ENCODE results near the gene NIPSNAP2. TPM values are rescaled to one million over a fixed set of nuclear protein-coding genes. Genes with fewer than 3 reads are reported as not detected.
"Not testable (repeated sequence)": the region's sequence is repeated elsewhere in the genome, so short reads cannot be mapped to it uniquely, and the experiment has no call there.

NIPSNAP2 gene
- total RNA-seq, 1 donor: 51.0 TPM

- TF ChIP-seq CTCF (IDR thresholded peaks at IDR 0.05; ENCODE audit: extremely low read depth, low read depth, low read length): no peak
Observed at GRCh38 chr7:56030340-56030739, 66.0 kb downstream of the NIPSNAP2 start.

GRCh38 chr7:56031556-56031955, 67.2 kb downstream of the NIPSNAP2 start:
- H3K27me3 ChIP-seq (ENCODE audit: insufficient read depth, low read length); H2AFZ ChIP-seq (ENCODE audit: low read length); H3K4me1 ChIP-seq (ENCODE audit: insufficient read depth, low read length); H4K20me1 ChIP-seq (ENCODE audit: insufficient read depth, low read length); H3K9me3 ChIP-seq (ENCODE audit: low read depth, low read length); H3K27ac ChIP-seq (ENCODE audit: low read depth, low read length); H3K79me2 ChIP-seq (ENCODE audit: insufficient read depth, low read length); H3K4me3 ChIP-seq (ENCODE audit: insufficient read depth, low read length); DNase-seq (ENCODE audit: insufficient read length, low spot score, missing footprints); H3K4me2 ChIP-seq (ENCODE audit: insufficient read depth, low read length): not testable (repeated sequence)
- H3K36me3 ChIP-seq (ENCODE audit: insufficient read depth, low read length): peaks cover 14% of the 10 kb centered on the region

More at GRCh38 chr7:56030340-56030739, 66.0 kb downstream of the NIPSNAP2 start:
- H3K79me2 ChIP-seq (ENCODE audit: insufficient read depth, low read length): peaks cover 3% of the 10 kb centered on the region
- H3K4me1 ChIP-seq (ENCODE audit: insufficient read depth, low read length): no peaks in the 10 kb centered on the region
- H3K27me3 ChIP-seq (ENCODE audit: insufficient read depth, low read length): no peaks in the 10 kb centered on the region
- H3K36me3 ChIP-seq (ENCODE audit: insufficient read depth, low read length): peaks cover 14% of the 10 kb centered on the region
- no peak overlapping the region for H2AFZ ChIP-seq (ENCODE audit: low read length)
- H3K4me3 ChIP-seq (ENCODE audit: insufficient read depth, low read length): no peak overlapping the region
- no peaks in the 10 kb centered on the region for H3K9me3 ChIP-seq (ENCODE audit: low read depth, low read length)
- H3K4me2 ChIP-seq (ENCODE audit: insufficient read depth, low read length): no peak overlapping the region
- no peak overlapping the region for H3K27ac ChIP-seq (ENCODE audit: low read depth, low read length)
- no peaks in the 10 kb centered on the region for H4K20me1 ChIP-seq (ENCODE audit: insufficient read depth, low read length)
- DNase-seq (ENCODE audit: insufficient read length, low spot score, missing footprints): no peak

- H3K4me3 ChIP-seq (ENCODE audit: insufficient read depth, low read length): not testable (repeated sequence)
Observed at GRCh38 chr7:56032578-56032977, 68.2 kb downstream of the NIPSNAP2 start.

GRCh38 chr7:56033671-56034432, 69.5 kb downstream of the NIPSNAP2 start:
- H2AFZ ChIP-seq (ENCODE audit: low read length): peak overlapping the region; percentile 96
- H3K9me3 ChIP-seq (ENCODE audit: low read depth, low read length): no peaks in the 10 kb centered on the region
- H3K27me3 ChIP-seq (ENCODE audit: insufficient read depth, low read length): no peaks in the 10 kb centered on the region
- TF ChIP-seq CTCF (IDR thresholded peaks at IDR 0.05; ENCODE audit: extremely low read depth, low read depth, low read length): peak; percentile 22
- H3K4me2 ChIP-seq (ENCODE audit: insufficient read depth, low read length): peak overlapping the region; percentile 95
- peaks cover 10% of the 10 kb centered on the region for H3K36me3 ChIP-seq (ENCODE audit: insufficient read depth, low read length)
- DNase-seq (ENCODE audit: insufficient read length, low spot score, missing footprints): peak; percentile 95
- no peaks in the 10 kb centered on the region for H4K20me1 ChIP-seq (ENCODE audit: insufficient read depth, low read length)
- peak overlapping the region; percentile 88 for H3K4me3 ChIP-seq (ENCODE audit: insufficient read depth, low read length)
- peaks cover 3% of the 10 kb centered on the region for H3K79me2 ChIP-seq (ENCODE audit: insufficient read depth, low read length)
- H3K27ac ChIP-seq (ENCODE audit: low read depth, low read length): peak overlapping the region; percentile 12
- H3K4me1 ChIP-seq (ENCODE audit: insufficient read depth, low read length): no peaks in the 10 kb centered on the region

More at GRCh38 chr7:56032578-56032977, 68.2 kb downstream of the NIPSNAP2 start:
- H2AFZ ChIP-seq (ENCODE audit: low read length); DNase-seq (ENCODE audit: insufficient read length, low spot score, missing footprints); H3K4me2 ChIP-seq (ENCODE audit: insufficient read depth, low read length); H3K79me2 ChIP-seq (ENCODE audit: insufficient read depth, low read length); H3K27ac ChIP-seq (ENCODE audit: low read depth, low read length); H3K9me3 ChIP-seq (ENCODE audit: low read depth, low read length); H4K20me1 ChIP-seq (ENCODE audit: insufficient read depth, low read length); H3K4me1 ChIP-seq (ENCODE audit: insufficient read depth, low read length); H3K27me3 ChIP-seq (ENCODE audit: insufficient read depth, low read length): not testable (repeated sequence)
- H3K36me3 ChIP-seq (ENCODE audit: insufficient read depth, low read length): peaks cover 14% of the 10 kb centered on the region

- H2AFZ ChIP-seq (ENCODE audit: low read length): no peak overlapping the region
- no peak for TF ChIP-seq CTCF (IDR thresholded peaks at IDR 0.05; ENCODE audit: extremely low read depth, low read depth, low read length)
- no peaks in the 10 kb centered on the region for H3K9me3 ChIP-seq (ENCODE audit: low read depth, low read length)
- no peaks in the 10 kb centered on the region for H3K79me2 ChIP-seq (ENCODE audit: insufficient read depth, low read length)
- DNase-seq (ENCODE audit: insufficient read length, low spot score, missing footprints): no peak
- no peak overlapping the region for H3K27ac ChIP-seq (ENCODE audit: low read depth, low read length)
- no peaks in the 10 kb centered on the region for H3K36me3 ChIP-seq (ENCODE audit: insufficient read depth, low read length)
- no peaks in the 10 kb centered on the region for H3K27me3 ChIP-seq (ENCODE audit: insufficient read depth, low read length)
- no peaks in the 10 kb centered on the region for H4K20me1 ChIP-seq (ENCODE audit: insufficient read depth, low read length)
- H3K4me1 ChIP-seq (ENCODE audit: insufficient read depth, low read length): no peaks in the 10 kb centered on the region
- no peak overlapping the region for H3K4me3 ChIP-seq (ENCODE audit: insufficient read depth, low read length)
- H3K4me2 ChIP-seq (ENCODE audit: insufficient read depth, low read length): no peak overlapping the region
Observed at GRCh38 chr7:56040730-56041129, 76.3 kb downstream of the NIPSNAP2 start.

- H3K4me3 ChIP-seq (ENCODE audit: insufficient read depth, low read length); H3K36me3 ChIP-seq (ENCODE audit: insufficient read depth, low read length); H3K27me3 ChIP-seq (ENCODE audit: insufficient read depth, low read length); H3K4me2 ChIP-seq (ENCODE audit: insufficient read depth, low read length); DNase-seq (ENCODE audit: insufficient read length, low spot score, missing footprints); H4K20me1 ChIP-seq (ENCODE audit: insufficient read depth, low read length); H3K9me3 ChIP-seq (ENCODE audit: low read depth, low read length); H2AFZ ChIP-seq (ENCODE audit: low read length); H3K27ac ChIP-seq (ENCODE audit: low read depth, low read length); H3K79me2 ChIP-seq (ENCODE audit: insufficient read depth, low read length): not testable (repeated sequence)
- peaks cover 30% of the 10 kb centered on the region for H3K4me1 ChIP-seq (ENCODE audit: insufficient read depth, low read length)
Observed at GRCh38 chr7:56045758-56046157, 81.4 kb downstream of the NIPSNAP2 start.

Measured in osteoblast (primary cell).